DOHH2 (cell line): ENCODE data around the gene CPNE1.

Experiments used
- H3F3A ChIP-seq: fragments of 200-600 bp; sonication (generic), shearing (Covaris generic); 2 replicates; pipeline ENCODE4 v1.6.0; 2016; ENCODE audit warnings: antibody characterized with exemption, mild to moderate bottlenecking; ENCODE audit not compliant: control insufficient read depth, insufficient read depth
- H3K27ac ChIP-seq: fragments of 200-600 bp; sonication (generic); 2 replicates; pipeline ENCODE4 v1.5.1; 2014; ENCODE audit warnings: low read depth, mild to moderate bottlenecking, low read length, moderate library complexity
- H3K27me3 ChIP-seq: fragments of 200-600 bp; sonication (generic); 2 replicates; pipeline ENCODE4 v1.6.1; 2014; ENCODE audit warnings: mild to moderate bottlenecking, low read length, mixed read lengths; ENCODE audit not compliant: control insufficient read depth
- H3K36me3 ChIP-seq: fragments of 200-600 bp; sonication (generic); 2 replicates; pipeline ENCODE4 v1.6.1; 2014; ENCODE audit warnings: mild to moderate bottlenecking, low read length, moderate library complexity, mixed read lengths; ENCODE audit not compliant: control insufficient read depth
- H3K4me1 ChIP-seq: fragments of 200-600 bp; sonication (generic); 2 replicates; pipeline ENCODE4 v1.6.1; 2014; ENCODE audit warnings: mild to moderate bottlenecking, low read length, mixed read lengths; ENCODE audit not compliant: control insufficient read depth
- H3K4me2 ChIP-seq: fragments of 200-600 bp; sonication (generic); 2 replicates; pipeline ENCODE4 v1.6.0; 2014; ENCODE audit warnings: mild to moderate bottlenecking, low read length, moderate library complexity
- H3K4me3 ChIP-seq: fragments of 200-600 bp; sonication (generic); 2 replicates; pipeline ENCODE4 v1.5.1; 2014; ENCODE audit warnings: mild to moderate bottlenecking, low read length, mixed read lengths
- H3K79me2 ChIP-seq: fragments of 200-600 bp; sonication (generic); 2 replicates; pipeline ENCODE4 v1.6.1; 2014; ENCODE audit warnings: mild to moderate bottlenecking, low read length, mixed read lengths; ENCODE audit not compliant: control insufficient read depth
- H3K9me2 ChIP-seq: fragments of 200-600 bp; sonication (generic); replicated peaks from 2 replicates; pipeline ENCODE4 v1.6.1; 2014; ENCODE audit warnings: mild to moderate bottlenecking, low read length, mixed read lengths; ENCODE audit not compliant: control insufficient read depth
- H3K9me3 ChIP-seq: fragments of 200-600 bp; sonication (generic); 2 replicates; pipeline ENCODE4 v1.6.1; 2014; ENCODE audit warnings: antibody characterized with exemption, low read length, mixed read lengths; ENCODE audit not compliant: control insufficient read depth, insufficient read depth
- H4K20me1 ChIP-seq: fragments of 200-600 bp; sonication (generic); 2 replicates; pipeline ENCODE4 v1.6.0; 2014; ENCODE audit warnings: low read depth, mild to moderate bottlenecking, antibody characterized with exemption, low read length, moderate library complexity; ENCODE audit not compliant: control insufficient read depth, insufficient read depth
- CTCF ChIP-seq: fragments of 200-600 bp; sonication (generic); IDR thresholded peaks from one replicate; pipeline ENCODE4 v1.5.1; 2014; ENCODE audit warnings: antibody characterized with exemption, mild to moderate bottlenecking, low read depth, low read length; ENCODE audit not compliant: poor library complexity, severe bottlenecking
- EZH2phosphoT487 ChIP-seq: fragments of 200-600 bp; sonication (generic); IDR thresholded peaks from 2 replicates; pipeline ENCODE4 v1.6.1; 2017; ENCODE audit warnings: borderline replicate concordance, mild to moderate bottlenecking, antibody characterized with exemption, low read length, moderate library complexity, mixed read lengths

CPNE1 gene

GRCh38 chr20:35625584-35626385, 38.9 kb downstream of the CPNE1 start:
- Histone ChIP-seq H3K27ac (no peak overlapping the region), H3K79me2 (no peaks in the 10 kb centered on the region), H3K4me2 (no peak overlapping the region), H3K4me3 (no peak overlapping the region), H3F3A (peaks cover 4% of the 10 kb centered on the region), H4K20me1 (no peaks in the 10 kb centered on the region), H3K9me3 (no peaks in the 10 kb centered on the region), H3K4me1 (peaks cover under 1% of the 10 kb centered on the region), H3K27me3 (no peaks in the 10 kb centered on the region), H3K9me2 (no peaks in the 10 kb centered on the region), H3K36me3 (peaks cover 51% of the 10 kb centered on the region)
- TF ChIP-seq EZH2phosphoT487 (no peak), CTCF (no peak)

DNA sequence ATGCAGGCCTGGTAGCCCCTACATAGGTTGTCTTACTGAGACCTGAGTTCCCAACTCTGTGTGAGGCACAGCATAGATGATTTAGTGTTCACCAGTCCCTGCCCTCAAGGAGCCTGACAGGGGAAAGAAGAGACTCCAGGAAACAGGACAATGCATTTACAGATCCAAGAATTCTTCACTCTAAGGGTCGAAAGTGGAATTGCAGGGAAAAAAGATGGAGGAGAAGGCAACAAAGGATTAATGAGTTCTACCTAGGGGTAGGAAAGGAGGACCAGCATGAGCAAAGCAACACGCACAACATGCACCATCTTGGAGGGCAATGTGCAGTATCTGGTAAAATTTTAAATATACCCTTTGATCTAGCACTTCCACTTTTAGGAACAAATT, 43.1 kb downstream of the CPNE1 start:
- H3K27me3 ChIP-seq: peaks cover 9% of the 10 kb centered on the region; the same call in 1 of the 2 replicates
- H3K9me2 ChIP-seq: no peaks in the 10 kb centered on the region
- H3K27ac ChIP-seq: no peak overlapping the region
- H3K4me1 ChIP-seq: peaks cover 38% of the 10 kb centered on the region
- peaks cover 10% of the 10 kb centered on the region for H3F3A ChIP-seq
- no peak overlapping the region for H3K4me3 ChIP-seq
- H3K9me3 ChIP-seq: no peaks in the 10 kb centered on the region
- peaks cover 20% of the 10 kb centered on the region for H3K36me3 ChIP-seq
- no peaks in the 10 kb centered on the region for H4K20me1 ChIP-seq
- H3K79me2 ChIP-seq: no peaks in the 10 kb centered on the region
- no peak for TF ChIP-seq CTCF
- no peak for TF ChIP-seq EZH2phosphoT487
- no peak overlapping the region for H3K4me2 ChIP-seq

DNA sequence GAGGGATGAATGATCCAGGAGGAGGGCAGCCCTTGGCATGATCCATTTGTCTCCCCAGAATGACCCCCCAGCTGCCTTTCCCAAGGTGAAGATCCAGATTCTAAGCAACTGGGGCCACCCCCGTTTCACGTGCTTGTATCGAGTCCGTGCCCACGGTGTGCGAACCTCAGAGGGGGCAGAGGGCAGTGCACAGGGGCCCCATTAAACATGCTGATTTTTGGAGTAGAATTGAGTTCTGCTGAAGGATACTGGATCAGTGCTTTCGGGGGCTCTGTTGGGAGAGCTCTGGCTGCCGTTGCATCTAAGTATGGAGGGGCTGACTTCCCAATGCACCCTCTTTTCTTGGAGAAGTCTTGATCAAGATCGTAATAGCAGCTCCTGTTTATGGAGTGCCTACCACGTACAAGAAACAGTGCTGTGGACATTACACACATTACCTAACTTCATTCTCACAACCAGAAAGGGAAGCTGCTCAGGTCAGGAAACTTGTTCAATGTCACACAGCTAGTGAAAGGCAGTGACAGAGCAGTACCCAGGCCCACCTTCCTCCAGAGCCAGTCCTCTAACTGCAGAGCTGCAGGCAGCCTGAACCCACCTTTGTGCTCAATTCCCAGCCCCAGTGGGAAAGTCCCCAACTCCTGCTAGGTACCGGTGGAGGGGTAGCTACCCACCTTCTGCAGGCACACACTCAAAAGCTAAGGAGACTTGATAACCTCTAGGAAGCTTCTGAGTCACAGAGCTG, 43.7 kb downstream of the CPNE1 start:
- Histone ChIP-seq H3K9me2 (no peaks in the 10 kb centered on the region), H3K36me3 (peaks cover 14% of the 10 kb centered on the region), H4K20me1 (no peaks in the 10 kb centered on the region), H3K4me1 (peaks cover 39% of the 10 kb centered on the region), H3K79me2 (no peaks in the 10 kb centered on the region), H3K27me3 (peaks cover 9% of the 10 kb centered on the region; the same call in 1 of the 2 replicates), H3K4me3 (no peak overlapping the region), H3F3A (peaks cover 10% of the 10 kb centered on the region), H3K9me3 (no peaks in the 10 kb centered on the region), H3K4me2 (no peak overlapping the region), H3K27ac (no peak overlapping the region)
- no peak for TF ChIP-seq EZH2phosphoT487
- no peak for TF ChIP-seq CTCF
